GDM1 (cell line): ENCODE results near the gene ZFHX3.
"Not testable (repeated sequence)": the region's sequence is repeated elsewhere in the genome, so short reads cannot be mapped to it uniquely, and the experiment has no call there.

Source experiments
- DNase-seq: peaks from one replicate; lab custom pipeline; 2025; lab: John Stamatoyannopoulos, UW

ZFHX3 gene

DNA sequence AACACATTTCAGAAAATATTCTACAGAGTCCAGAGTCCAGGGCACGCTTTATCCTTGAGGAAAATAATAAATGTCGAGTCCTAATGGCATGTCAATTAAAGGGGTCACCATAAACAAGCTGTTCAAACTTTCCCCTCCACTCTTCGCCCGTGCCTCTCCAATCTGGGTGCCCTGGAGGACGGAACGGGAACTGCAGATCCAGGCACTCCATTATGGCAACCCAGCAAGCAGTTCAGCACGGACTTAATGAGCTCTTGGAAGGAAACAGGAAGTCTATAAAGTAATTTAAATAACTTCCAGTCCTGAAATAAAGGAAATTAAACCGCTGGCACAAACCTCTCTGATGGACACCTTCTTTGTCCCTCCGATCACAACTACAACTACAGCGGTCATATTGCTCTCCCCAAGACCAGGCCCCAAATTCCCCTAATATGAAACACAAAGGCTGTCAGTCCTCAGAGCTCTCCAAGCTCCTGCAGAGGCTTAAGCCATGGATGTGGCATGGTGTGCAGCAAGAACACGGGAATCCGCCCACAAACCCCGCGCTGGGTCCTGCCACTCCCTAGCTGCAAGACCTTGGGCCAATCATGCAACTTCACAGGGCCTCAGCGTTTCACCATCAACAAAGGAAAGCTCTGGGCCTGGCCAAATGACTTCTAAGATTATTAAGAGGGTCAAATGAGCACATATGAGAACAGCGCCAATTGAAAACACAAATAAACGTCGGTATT is 52.6 kb downstream of the ZFHX3 start:
- DNase-seq: no peak

DNA sequence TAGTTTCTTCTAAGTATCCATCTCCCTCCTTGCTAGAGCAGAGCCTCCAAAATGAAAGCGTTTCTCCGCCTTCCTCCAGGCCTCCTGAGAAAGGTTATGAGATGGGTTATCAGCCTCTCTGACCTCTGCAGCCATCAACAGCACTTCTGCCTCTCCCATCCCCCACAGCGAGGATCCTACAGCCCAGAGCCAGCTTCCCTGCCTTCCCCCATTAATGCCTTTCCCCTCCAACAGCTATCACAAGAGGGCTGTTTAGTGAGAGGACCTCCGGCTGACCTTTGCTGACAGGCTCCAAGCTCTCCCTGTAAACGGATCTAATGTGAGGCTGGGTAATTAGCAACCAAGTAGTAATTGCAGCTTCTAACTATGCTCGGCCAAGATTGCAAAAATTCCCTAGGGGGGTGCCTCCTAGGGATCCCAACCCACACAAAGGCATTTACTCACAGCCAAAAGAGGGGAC is 55.8 kb downstream of the ZFHX3 start:
- no peak for DNase-seq

DNA sequence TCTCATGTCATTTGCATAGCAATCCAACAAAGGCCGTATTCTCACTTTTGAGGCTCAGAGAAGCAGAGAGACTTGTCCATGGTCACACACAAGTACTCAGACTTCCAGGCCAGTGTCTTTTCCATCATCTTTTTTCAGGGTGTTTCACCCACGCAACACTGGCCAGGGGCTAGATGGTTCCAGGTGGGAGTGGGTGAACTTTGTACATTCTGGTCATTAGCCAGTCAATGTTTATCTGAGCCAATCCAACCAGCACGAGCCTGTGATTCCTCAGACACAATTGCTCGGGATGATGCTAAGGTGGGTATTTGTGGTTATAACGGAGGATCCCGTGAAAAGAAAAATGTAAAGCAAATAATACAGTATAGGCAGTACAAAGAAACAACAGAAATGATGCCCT is 56.3 kb downstream of the ZFHX3 start:
- no peak for DNase-seq

DNA sequence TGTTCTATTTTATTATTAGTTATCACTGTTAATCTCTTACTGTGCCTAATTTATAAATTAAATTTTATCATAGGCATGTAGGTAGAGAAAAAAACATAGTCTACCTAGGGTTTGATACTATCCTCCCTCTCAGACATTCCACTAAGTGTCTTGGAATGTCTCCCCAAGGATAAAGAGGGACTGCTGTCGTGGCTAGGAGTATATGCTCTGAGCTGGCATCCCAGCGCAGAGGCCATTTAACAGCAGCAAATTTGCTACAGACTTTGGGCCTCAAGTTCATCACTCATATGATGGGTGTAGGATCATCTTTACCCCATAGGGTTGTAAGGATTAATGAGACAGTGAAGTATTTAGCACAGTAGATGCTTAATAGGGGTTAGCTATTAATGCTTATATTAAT is 56.7 kb downstream of the ZFHX3 start:
- no peak for DNase-seq

DNA sequence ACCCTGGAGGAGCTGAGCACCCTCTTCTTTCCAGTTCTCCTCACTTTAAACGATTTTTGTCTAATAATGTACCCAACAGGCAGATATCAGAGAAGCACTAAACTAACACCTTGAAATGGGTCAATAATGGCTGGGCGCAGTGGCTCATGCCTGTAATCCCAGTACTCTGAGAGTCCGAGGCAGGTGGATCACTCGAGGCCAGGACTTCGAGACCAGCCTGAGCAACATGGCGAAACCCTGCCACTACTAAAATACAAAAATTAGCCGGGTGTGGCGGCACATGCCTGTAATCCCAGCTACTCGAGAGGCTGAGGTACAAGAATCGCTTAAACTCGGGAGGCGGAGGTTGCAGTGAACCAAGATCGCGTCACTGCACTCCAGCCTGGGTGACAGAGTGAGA is 57.4 kb downstream of the ZFHX3 start:
- DNase-seq: no peak

DNA sequence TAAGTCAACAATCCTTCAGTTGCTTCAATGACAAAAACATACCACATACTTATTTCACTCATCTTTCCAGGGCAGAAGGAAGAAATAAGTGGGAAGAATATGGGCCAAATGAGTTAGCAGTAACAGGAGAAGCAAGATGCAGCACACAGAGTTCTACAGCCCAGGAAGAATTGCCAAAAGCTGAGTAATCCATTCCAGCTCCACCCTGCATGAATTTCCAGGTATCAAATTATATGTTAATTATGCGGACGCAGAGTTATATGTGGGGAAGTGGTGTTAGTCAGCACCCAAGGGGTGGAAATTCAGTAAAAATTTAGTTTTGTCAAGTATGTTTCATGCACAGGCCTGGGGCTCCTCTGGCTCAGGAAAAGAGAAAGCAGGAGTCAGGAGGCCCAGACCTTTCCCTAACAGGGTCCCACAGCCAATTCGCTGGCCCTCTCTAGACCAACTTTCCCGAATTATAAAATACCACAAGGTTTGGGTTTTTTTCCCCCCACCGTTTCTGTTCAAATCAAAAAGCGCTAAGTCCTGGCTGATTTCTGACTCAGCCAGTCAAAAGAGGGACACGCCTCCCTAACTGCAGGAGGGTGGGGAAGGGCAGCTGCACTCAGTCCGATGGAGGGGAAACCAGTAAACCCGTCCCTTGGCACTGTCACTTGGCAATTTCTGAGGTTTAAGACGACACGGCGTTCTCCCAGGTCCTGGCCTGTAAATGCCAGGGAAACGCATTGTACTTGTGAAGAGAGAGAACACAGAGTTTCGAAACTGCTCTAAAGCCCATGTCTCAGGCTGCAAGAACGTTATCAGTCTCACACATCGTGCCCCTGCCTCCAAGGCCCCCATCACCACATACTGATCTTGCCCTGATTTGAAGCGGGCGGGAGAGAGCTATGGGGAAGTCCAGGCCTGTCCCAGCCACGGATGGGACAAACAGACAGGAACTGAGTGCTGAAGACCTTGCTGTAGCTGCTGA is 58.1 kb downstream of the ZFHX3 start:
- DNase-seq: no peak

DNA sequence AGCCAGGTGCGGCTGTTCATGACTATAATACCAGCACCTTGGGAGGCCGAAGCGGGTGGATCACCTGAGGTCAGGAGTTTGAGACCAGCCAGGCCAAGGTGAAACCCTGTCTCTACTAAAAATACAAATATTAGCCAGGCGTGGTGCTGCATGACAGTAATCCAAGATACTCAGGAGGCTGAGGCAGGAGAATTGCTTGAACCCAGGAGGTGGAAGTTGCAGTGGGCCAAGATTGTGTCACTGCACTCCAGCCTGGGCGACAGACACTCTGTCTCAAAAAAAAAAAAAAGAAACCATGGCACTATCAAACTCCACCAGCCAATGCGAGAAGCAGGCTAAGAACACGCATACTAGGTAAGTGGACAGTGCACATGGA is 58.7 kb downstream of the ZFHX3 start:
- DNase-seq: not testable (repeated sequence)

DNA sequence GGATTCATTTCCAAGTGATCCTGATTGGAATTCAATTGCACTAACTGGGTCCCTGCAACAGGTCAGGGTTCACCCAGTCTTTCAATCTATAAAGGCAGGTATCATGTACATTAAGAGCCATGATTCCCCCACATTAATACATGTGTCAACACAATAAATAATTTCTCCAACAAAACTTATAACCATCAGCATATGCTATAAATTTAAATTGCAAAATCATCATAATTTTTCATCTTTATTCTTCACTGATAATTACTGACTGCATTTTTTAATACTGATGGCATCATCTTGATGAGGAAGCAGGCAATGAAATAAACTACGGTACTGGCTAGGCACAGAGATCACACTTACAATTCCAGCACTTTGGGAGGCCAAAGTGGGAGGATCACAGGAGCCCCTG is 59.4 kb downstream of the ZFHX3 start:
- no peak for DNase-seq

DNA sequence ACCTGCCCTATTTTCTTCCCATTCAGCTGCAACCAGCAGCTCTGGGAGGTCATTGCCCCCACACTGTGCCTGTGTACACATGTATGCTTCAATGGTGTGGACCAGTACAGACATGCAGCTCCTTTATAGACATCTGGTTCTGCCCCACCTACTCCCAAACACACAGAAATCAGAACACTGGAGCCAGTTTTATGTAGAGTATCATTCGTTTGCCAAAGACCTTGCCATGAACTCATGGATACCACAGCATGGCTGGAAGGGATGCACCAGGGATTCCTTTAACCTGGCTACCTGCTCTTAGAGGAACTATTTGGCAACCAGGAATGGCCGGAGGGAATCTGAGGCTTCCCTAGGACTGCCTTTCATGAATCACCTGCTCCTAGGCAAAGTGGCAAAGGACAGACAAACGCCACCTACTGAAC is 60.4 kb downstream of the ZFHX3 start:
- DNase-seq: no peak

DNA sequence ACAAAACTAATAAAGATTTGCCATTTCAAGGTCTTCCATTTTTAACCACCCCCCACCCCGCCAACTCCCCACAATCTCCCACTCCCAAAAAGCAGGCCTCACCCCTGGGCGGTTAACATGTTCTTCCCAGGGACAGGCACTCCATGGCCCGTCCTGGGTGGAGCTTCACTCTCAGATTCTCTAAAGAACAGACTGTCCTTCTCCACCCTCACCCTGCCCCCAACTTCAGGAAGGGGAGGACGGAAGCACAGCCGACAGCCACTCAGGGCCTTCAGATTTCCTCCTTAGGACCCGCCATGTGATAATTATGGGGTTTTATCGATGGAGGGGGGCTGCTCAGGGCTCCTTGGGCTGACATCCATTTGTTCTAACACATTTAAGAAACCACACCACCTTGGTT is 61.9 kb downstream of the ZFHX3 start:
- no peak for DNase-seq

DNA sequence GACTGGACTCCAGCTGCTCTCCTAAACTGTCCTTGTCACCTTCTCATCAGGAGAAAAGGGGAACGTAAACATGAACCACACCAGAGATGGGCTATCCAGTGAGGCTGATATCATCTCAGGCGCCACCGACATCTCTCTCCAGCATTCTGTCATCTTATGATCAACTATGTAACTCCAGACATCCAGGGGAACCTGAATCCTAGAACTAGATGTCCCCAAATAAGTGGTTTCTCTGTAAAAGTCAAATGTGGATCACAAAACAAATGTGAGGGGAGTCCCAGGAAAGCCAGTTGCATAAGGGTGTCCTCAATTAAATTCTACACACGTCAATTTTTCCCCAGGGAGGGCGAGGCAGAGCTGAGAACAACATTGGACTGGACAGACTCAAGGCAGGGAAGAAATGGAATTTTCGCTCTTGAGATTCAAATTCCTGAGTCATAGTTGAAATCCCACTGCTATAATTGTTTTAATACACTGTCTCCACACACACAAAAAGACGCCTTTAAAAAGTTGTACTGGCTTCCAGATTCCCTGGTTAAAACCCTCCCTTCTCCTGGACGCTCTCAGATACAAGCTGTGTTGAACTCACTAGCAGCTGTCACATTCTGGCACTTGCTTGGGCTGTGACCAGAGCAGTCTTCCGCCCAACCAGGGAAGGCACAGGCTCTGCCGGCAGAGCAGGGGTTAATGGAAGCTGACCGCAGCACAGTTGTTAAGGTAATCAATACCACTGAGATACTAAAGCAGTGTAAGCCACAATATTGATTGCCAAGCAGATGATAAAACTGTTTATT is 62.6 kb downstream of the ZFHX3 start:
- DNase-seq: no peak

DNA sequence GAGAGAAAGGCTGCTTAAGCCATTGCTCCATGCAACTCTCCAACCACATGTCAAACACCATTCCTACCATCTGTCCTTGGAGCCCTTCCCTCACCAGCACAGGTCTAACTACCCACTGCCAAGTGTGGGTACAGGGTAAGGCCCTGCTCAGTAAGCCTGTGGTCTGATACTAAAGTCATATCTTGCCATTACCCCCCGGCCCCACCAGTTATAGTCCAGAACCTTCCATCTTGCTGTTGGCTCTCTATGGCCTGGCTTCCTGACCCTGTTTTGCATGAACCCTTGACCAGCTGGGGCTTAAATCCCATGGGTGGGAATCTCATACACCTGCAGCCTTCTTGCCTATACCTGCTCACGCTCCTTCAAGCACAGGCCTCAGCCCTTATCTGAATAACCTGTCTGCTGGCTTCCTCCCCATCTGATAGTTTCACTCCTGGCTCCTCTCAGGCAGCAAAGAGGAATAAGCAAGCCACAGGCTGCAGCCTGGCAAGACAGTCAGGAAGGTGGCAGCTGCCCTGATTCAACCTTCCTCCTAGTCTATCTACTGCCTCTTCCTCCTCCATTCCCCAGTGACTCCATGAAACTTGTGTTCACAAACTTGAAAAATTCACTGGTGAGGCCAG is 64.1 kb downstream of the ZFHX3 start:
- DNase-seq: no peak

DNA sequence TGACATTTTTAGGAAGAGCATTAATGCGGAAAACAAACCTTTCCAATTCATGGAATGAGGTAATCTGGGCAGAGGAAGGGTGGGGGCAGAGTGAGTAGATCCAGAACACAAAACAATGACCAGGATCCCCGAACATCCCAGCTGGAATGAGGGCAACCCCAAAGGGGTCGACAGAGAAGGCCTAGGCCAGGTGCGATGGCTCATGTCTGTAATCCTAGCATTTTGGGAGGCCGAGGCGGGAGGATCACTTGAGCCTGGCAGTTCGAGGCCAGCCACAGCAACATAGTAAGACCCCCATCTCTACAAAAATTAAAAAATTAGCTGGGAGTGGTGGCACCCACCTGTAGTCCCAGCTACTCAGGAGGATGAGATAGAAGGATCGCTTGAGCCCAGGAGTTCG is 64.7 kb downstream of the ZFHX3 start:
- no peak for DNase-seq

DNA sequence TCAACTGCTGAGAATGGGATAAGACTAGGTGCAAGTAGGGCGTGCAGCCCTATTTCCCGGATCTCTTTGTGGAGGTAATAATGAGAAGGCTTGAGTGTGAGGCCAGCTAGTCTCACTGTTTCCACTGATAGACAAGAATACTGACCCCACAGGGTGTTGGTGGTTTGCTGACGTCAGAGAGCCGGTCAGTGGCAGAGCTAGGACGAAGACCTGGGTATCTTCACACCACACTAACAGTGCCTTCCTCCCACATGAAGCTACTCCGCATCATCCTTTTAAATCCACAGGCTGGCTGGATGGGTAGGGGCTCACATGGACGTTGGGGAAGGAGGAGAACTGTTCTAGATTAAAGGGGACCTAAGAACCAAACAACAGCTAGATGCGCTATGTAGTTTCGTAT is 68.0 kb downstream of the ZFHX3 start:
- no peak for DNase-seq

DNA sequence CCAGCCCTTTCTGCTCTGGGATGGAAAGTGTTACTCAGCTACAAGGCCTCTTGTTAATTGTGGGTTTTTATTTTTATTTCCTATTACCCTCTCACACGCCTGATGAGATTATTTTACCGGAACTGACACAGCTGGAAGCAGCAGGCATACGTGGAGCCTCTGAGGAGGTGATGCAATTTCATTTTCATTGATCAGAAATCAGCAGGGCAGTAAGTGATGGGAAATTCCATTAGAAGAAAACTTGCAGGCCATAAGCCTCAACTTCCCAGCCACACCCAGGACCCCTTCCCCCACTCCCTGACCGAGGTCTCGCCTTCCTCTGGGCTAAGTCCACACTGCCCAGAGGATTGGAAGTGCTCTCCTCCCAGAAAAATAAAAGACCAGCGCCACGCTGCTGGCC is 69.7 kb downstream of the ZFHX3 start:
- no peak for DNase-seq

DNA sequence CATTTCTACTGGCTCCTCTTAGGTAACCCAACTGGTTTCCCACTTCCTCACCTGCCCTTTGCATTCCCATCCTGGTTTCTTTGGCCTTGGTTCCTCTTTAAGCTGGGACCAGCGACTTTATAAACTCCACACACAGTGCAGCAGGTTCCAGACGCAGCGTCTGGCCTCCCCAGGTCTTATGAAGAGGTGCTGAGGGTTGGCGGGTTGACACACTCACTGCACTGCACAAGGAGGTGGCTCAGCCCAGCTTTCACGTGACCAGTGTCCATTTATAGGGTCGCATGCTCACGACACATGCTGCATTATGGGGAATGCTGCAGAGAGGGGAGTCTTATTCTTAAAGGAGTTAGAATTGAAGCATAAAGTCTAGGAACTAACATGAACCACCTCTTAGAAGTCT is 70.8 kb downstream of the ZFHX3 start:
- no peak for DNase-seq

DNA sequence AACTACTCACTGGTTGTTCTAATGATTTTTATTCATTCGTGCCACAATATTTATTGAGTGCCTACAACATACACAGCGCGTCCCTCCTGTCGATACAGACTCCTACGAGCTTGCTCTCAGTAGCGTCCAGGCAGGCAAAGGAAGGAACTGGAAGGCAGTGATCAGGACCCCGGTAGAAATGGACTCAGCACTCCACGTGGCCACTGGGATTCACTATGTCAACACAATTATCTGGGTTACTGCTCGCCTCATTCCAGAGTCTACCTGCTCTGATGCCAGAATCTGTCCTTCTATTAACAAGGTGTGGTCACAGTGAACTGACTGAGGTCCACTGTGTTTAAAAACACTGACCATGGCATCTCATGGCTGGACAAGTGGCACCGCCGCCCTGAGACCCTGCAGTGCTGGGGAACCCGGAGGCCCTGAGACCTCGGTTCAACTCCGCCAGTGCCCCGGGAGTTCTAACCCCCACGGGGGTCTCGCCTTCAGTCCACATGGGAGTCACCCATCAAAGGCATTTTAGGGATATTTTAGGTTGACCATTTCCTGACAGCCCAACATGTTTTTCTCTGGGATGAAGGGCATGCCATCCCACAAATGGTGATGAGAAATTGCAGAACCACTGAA is 71.4 kb downstream of the ZFHX3 start:
- no peak for DNase-seq

DNA sequence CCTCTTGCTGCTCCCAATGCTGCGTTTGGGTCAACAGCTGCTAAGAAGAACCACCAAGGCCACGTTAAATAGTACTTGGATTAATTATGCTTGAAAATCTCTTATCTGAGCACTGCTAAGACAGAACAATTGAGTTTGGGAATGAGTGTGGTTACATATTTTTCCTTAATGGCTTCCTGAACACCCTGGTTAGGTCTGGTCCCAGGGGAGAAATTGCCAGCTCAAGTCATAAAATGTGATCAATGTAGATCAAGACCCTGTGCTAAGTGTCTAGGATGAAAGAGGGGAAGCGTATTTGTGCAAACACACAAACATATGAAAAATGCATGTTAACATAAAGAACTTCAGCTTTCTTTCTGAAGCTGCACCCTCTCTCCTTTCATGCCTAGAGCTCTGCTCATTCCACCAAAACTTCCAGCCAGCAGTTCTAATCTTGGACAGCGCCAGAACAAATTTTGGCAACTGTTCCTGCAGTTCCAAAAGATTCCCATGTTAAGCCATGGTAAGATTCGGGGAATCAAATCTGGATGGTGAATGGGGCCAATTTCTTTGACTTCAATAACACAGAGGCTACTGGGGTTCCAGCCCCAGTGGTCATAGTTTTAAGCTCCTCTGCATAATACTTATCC is 72.0 kb downstream of the ZFHX3 start:
- no peak for DNase-seq

DNA sequence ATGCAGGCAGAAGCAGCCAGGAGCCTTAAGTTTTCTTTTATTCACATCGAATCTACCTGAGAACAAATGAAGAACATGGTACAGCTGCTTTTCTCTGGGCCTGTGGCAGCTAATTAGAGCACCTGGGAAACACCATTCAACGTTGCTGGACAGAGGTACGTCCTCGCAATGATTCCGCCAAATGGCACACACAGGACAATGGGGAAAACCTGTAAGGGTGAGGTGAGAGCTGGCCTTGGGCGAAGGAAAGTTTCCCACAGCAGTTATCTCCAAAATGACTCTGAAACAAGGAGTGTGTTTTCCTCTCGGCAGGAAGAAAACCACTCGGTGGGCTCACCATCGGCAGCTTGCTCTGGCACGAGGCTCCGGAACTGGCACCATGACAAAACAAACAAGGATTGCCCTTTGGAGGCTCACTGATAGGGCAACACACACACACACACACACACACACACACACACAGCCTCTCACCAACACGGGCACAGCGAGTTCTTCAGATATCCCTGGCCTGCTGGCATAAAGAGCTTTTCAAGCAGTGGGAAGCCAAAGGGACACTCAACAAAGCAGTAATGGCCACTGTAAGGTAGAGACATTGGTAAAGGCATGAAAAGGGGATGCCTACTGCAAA is 73.7 kb downstream of the ZFHX3 start:
- no peak for DNase-seq

DNA sequence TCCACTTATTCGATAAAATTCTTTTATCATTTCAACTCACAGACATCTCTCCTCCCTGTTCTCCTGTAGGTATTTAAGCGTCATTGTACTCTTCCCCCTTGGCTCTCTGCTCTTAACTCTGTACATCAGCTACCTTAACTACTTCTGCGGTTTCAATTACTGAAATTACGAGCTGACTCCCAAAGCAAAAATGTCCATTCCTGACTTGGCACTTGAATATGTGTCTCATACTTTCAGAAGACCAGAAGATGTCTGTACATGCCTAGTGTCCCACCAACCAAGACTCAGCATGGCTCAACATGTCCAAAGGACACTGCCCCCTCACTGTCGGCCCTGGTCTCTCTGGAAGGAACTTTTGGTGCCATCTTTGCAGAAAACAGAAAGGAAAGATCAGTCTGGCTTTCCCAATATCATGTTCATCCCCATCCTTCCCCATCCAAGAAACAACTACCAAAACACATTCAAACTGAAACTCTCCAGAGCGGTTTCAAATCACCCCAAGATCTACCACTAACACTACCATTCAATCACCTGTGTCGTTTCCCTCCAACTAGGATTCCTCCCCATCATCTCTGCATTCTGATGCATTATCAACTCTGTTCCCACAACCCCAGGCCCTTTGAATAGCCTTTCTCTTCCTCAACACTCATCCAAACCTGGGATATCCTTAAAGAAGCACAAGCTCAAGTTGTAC is 74.9 kb downstream of the ZFHX3 start:
- DNase-seq: no peak
